Right lobe of liver (tissue), 6 donors: Measurements from ENCODE around the gene KCNH2. TPM values are rescaled to one million over a fixed set of nuclear protein-coding genes. Genes with fewer than 3 reads are reported as not detected.

Source experiments
- ATAC-seq, 4 donors: fragments of 200-7000 bp; cut with Tn5 transposase; one replicate each; pipeline ENCODE4 v1.9.1; 2020; ENCODE audit warnings: mild to moderate bottlenecking in 4 of 4, moderate library complexity in 4 of 4
- DNase-seq, 3 donors: peaks; one replicate each; pipeline ENCODE4 v3.0.0-alpha.2; 2020
- H3K27ac ChIP-seq, 3 donors: fragments of 200-600 bp; one replicate each; pipeline ENCODE4 v1.8.0; 2022
- H3K27me3 ChIP-seq, 2 donors: fragments of 200-600 bp; one replicate each; pipeline ENCODE4 v1.8.0; 2022
- H3K36me3 ChIP-seq, 4 donors: fragments of 200-600 bp; sonication (generic) in 1 of 4; one replicate each; pipeline versions ENCODE4 v1.5.1 to v1.8.0; 2017 to 2022; ENCODE audit warnings: control low read depth in 1 of 4
- H3K4me1 ChIP-seq, 4 donors: fragments of 200-600 bp; sonication (generic) in 1 of 4; one replicate each; pipeline versions ENCODE4 v1.5.1 to v1.8.0; 2017 to 2022; ENCODE audit warnings: control low read depth in 1 of 4
- H3K4me3 ChIP-seq, 3 donors: fragments of 200-600 bp; one replicate each; pipeline ENCODE4 v1.8.0; 2022
- H3K9me3 ChIP-seq, 4 donors: fragments of 200-600 bp; sonication (generic) in 1 of 4; one replicate each; pipeline versions ENCODE4 v1.5.1 to v1.8.0; 2017 to 2022; ENCODE audit warnings: control low read depth in 1 of 4
- POLR2A ChIP-seq: fragments of 450-650 bp; IDR thresholded peaks from one replicate; pipeline ENCODE4 v1.6.1; 2017; ENCODE audit warnings: antibody characterized with exemption, mild to moderate bottlenecking
- WGBS: methylation state at CpG from one replicate; pipeline ENCODE4 v1.1.6; 2018; ENCODE audit warnings: low coverage, low lambda C conversion rate; ENCODE audit not compliant: insufficient coverage; ENCODE audit errors: missing lambda C conversion rate; 5-methylcytosine and 5-hydroxymethylcytosine counted together
- intact Hi-C, 2 donors: fragments of 100-400 bp; cut with DNase I; formaldehyde crosslinking; loops; one replicate each; pipeline versions ENCODE4 v1.11.2 to v1.14.1; 2022
- total RNA-seq, 6 experiments: library from RNA; depleted of rRNA in 2 of 6; stranded (reverse); fragments of >200 nt in 2 of 6; fragmentation: NEBNext Ultra II Directional in 3 of 6; extraction: Animal tissue kit (Norgen Biotek cat#: 25700) in 3 of 6; gene quantifications; one replicate each; pipeline versions ENCODE4 v1.1.0 to v1.2.4, GENCODE V29; 2016 to 2023
- TF ChIP-seq, protein P1 (sequence below), 4 donors: fragments of 200-600 bp in 3 of 4; fragments of 450-650 bp in 1 of 4; IDR thresholded peaks; one replicate each; pipeline versions ENCODE4 v1.5.1 to v1.8.0; 2016 to 2022; ENCODE audit warnings: antibody characterized with exemption in 4 of 4, mild to moderate bottlenecking in 2 of 4
- donor health status: DM: no; HTN: yes; CAD: no.
- donor health status: DM: no; HTN: no; CAD: no.
- donor health status: DM: no; HTN: no; CAD: no.
- donor health status: DM: no; HTN: yes; CAD: no.
- donor health status: DM: no; HTN: yes; CAD: no.

Gene KCNH2
- total RNA-seq, 6 experiments from 2014 or later, result 0.11 to 0.69 (median 0.18) TPM; not detected in 1

DNA sequence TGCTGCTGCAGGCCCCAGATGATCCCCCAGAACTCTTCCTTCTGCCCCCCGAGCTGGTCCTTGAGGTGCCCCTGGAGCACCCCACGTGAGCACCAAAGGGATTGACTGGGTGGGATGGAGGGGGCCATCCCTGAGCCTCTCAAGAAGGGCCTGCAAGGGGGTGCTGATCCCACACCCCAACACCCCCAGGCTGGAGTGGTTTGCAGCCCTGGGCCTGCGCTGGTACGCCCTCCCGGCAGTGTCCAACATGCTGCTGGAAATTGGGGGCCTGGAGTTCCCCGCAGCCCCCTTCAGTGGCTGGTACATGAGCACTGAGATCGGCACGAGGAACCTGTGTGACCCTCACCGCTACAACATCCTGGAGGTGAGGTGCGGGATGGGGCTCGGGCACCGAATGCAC is 20.9 kb upstream of the KCNH2 start:
- no peaks in the 10 kb centered on the region for H3K36me3 ChIP-seq
- intact Hi-C loops, result no loop called here
- DNase-seq (no peak), ATAC-seq (no peak)
- H3K4me1 ChIP-seq, result no peaks in the 10 kb centered on the region
- no peak overlapping the region for H3K4me3 ChIP-seq
- TF ChIP-seq, protein P1, sequence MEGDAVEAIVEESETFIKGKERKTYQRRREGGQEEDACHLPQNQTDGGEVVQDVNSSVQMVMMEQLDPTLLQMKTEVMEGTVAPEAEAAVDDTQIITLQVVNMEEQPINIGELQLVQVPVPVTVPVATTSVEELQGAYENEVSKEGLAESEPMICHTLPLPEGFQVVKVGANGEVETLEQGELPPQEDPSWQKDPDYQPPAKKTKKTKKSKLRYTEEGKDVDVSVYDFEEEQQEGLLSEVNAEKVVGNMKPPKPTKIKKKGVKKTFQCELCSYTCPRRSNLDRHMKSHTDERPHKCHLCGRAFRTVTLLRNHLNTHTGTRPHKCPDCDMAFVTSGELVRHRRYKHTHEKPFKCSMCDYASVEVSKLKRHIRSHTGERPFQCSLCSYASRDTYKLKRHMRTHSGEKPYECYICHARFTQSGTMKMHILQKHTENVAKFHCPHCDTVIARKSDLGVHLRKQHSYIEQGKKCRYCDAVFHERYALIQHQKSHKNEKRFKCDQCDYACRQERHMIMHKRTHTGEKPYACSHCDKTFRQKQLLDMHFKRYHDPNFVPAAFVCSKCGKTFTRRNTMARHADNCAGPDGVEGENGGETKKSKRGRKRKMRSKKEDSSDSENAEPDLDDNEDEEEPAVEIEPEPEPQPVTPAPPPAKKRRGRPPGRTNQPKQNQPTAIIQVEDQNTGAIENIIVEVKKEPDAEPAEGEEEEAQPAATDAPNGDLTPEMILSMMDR (IDR thresholded peaks at IDR 0.05), result no peak
- TF ChIP-seq POLR2A, result no peak
- H3K27ac ChIP-seq, result no peak overlapping the region
- no peaks in the 10 kb centered on the region for H3K9me3 ChIP-seq
- H3K27me3 ChIP-seq, result no peaks in the 10 kb centered on the region
- no CpG with 5 or more reads among the region's 12 CpGs for WGBS

DNA sequence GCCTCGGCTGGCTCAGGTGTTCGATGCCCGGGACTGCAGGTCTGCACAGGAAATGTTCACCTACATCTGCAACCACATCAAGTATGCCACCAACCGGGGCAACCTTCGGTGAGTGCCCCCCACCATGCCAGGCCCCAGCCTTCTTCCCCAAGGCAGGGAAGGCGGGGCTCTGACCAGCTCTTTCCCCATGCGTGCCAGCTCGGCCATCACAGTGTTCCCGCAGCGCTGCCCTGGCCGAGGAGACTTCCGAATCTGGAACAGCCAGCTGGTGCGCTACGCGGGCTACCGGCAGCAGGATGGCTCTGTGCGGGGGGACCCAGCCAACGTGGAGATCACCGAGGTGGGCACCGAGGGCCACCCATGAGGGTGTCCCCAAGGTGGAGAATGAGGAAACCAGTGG is 20.2 kb upstream of the KCNH2 start:
- no peak for DNase-seq
- intact Hi-C loops, result no loop called here

DNA sequence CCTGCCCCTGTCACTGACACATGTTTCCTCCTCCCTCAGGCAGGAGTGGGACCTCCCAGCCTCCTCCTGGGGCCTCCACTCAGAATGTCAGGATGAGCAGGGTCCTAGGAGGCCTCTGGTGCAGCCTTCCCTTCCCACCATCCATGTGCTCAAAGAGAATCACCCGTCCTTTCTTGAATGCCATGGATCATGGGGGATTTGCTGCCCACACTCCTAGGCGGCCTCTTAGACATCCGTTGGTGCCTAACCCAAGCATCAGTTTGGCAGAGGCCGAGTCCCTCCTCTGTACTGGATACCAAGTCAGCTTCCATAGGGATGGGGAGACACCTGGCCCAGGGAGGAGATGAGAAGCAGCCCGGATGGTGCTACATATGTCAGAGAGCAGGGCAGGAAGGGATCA is 19.7 kb upstream of the KCNH2 start:
- Histone ChIP-seq H3K4me3 (no peak overlapping the region), H3K9me3 (no peaks in the 10 kb centered on the region), H3K4me1 (no peaks in the 10 kb centered on the region), H3K36me3 (no peaks in the 10 kb centered on the region), H3K27me3 (no peaks in the 10 kb centered on the region), H3K27ac (no peak overlapping the region)
- ATAC-seq (no peak), DNase-seq (no peak)
- WGBS, result 47% methylated on average over 5 of the region's 5 CpGs
- intact Hi-C loops, result no loop called here
- TF ChIP-seq, protein P1 (IDR thresholded peaks at IDR 0.05), result no peak
- TF ChIP-seq POLR2A, result no peak

More for the DNA sequence above, 20.2 kb upstream of the KCNH2 start:
- ATAC-seq, result no peak
- WGBS, result 67% methylated on average over 16 of the region's 20 CpGs
- H3K27ac ChIP-seq, result no peak overlapping the region
- TF ChIP-seq, protein P1 (IDR thresholded peaks at IDR 0.05), result no peak
- TF ChIP-seq POLR2A, result no peak
- no peaks in the 10 kb centered on the region for H3K36me3 ChIP-seq
- H3K4me3 ChIP-seq, result no peak overlapping the region
- no peaks in the 10 kb centered on the region for H3K9me3 ChIP-seq
- no peaks in the 10 kb centered on the region for H3K4me1 ChIP-seq
- no peaks in the 10 kb centered on the region for H3K27me3 ChIP-seq

DNA sequence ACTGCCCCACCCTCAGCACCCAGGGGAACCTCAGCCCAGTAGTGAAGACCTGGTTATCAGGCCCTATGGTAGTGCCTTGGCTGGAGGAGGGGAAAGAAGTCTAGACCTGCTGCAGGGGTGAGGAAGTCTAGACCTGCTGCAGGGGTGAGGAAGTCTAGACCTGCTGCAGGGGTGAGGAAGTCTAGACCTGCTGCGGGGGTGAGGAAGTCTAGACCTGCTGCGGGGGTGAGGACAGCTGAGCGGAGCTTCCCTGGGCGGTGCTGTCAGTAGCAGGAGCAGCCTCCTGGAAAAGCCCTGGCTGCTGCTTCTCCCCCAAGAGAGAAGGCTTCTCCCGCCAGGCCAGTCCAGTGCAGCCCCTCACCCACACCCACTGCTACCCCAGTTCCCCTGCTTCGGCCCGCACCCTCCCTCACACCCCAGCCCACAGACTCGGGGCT is 19.0 kb upstream of the KCNH2 start:
- WGBS, result 80% methylated on average over 1 of the region's 8 CpGs
- Histone ChIP-seq H3K4me3 (no peak overlapping the region), H3K36me3 (no peaks in the 10 kb centered on the region), H3K27ac (no peak overlapping the region), H3K4me1 (no peaks in the 10 kb centered on the region), H3K27me3 (no peaks in the 10 kb centered on the region), H3K9me3 (no peaks in the 10 kb centered on the region)
- DNase-seq, result no peak
- intact Hi-C loops, result no loop called here
- no peak for TF ChIP-seq POLR2A
- TF ChIP-seq, protein P1 (IDR thresholded peaks at IDR 0.05), result no peak
- no peak for ATAC-seq
